AG08395 (cell line): Measurements from ENCODE around the gene TBCB.
"Not testable (repeated sequence)": the region's sequence is repeated elsewhere in the genome, so short reads cannot be mapped to it uniquely, and the experiment has no call there.

Experiments
- DNase-seq: peaks from one replicate; pipeline ENCODE4 v3.0.0; 2012; ENCODE audit warnings: mixed read lengths, low spot score

TBCB gene

GRCh38 chr19:36115453-36116343 lies at the start of gene TBCB:
TBCB (plus strand) TSS chr19:36115468; CDS start chr19:36115561, 93 bp downstream.
- DNase-seq, result peak; percentile 73

- no peak for DNase-seq
These were observed 47.6 kb upstream of the TBCB start for GRCh38 chr19:36067681-36068080.

- DNase-seq, result not testable (repeated sequence)
These were observed 46.3 kb upstream of the TBCB start for GRCh38 chr19:36068810-36069499.

- no peak for DNase-seq
These were observed 43.2 kb upstream of the TBCB start for GRCh38 chr19:36072081-36072480.

GRCh38 chr19:36073121-36073876 lies 42.0 kb upstream of the TBCB start:
- no peak for DNase-seq

GRCh38 chr19:36079389-36079945 lies 35.8 kb upstream of the TBCB start:
- DNase-seq, result no peak

- DNase-seq, result no peak
These were observed 33.9 kb upstream of the TBCB start for GRCh38 chr19:36081385-36081784.

- DNase-seq, result no peak
These were observed 33.4 kb upstream of the TBCB start for GRCh38 chr19:36081894-36082293.

GRCh38 chr19:36082916-36083315 lies 32.4 kb upstream of the TBCB start:
- DNase-seq, result no peak

GRCh38 chr19:36084231-36085009 lies 30.8 kb upstream of the TBCB start:
- no peak for DNase-seq

GRCh38 chr19:36086326-36086725 lies 28.9 kb upstream of the TBCB start:
- no peak for DNase-seq

GRCh38 chr19:36089847-36090246 lies 25.4 kb upstream of the TBCB start:
- DNase-seq, result no peak

- no peak for DNase-seq
These were observed 24.2 kb upstream of the TBCB start for GRCh38 chr19:36090910-36091695.

- DNase-seq, result no peak
These were observed 22.7 kb upstream of the TBCB start for GRCh38 chr19:36092566-36092965.

- no peak for DNase-seq
These were observed 22.1 kb upstream of the TBCB start for GRCh38 chr19:36093146-36093662.

GRCh38 chr19:36093687-36094086 lies 21.6 kb upstream of the TBCB start:
- DNase-seq, result peak; percentile 14

- no peak for DNase-seq
These were observed 18.2 kb upstream of the TBCB start for GRCh38 chr19:36097036-36097435.

- DNase-seq, result no peak
These were observed 16.0 kb upstream of the TBCB start for GRCh38 chr19:36099166-36099785.

GRCh38 chr19:36100476-36100875 lies 14.8 kb upstream of the TBCB start:
- DNase-seq, result no peak
